Liver (tissue), 3 donors: ENCODE measurements around the gene SRC.

Experiments
- ATF3 ChIP-seq: IDR thresholded peaks from 2 replicates; pipeline ENCODE4 v1.6.1; 2016; ENCODE audit warnings: antibody characterized with exemption
- EGR1 ChIP-seq, 2 donors: IDR thresholded peaks; 2 replicates each; pipeline ENCODE4 v1.6.1; 2016 to 2018; ENCODE audit warnings: antibody characterized with exemption in 2 of 2, low read depth in 2 of 2
- FOXA1 ChIP-seq: IDR thresholded peaks from 2 replicates; pipeline ENCODE4 v1.6.1; 2016; ENCODE audit warnings: antibody characterized with exemption
- GABPA ChIP-seq, 2 donors: IDR thresholded peaks in 1 of 2; conservative IDR thresholded peaks in 1 of 2; 2 replicates each; pipeline ENCODE4 v1.6.1; 2016; ENCODE audit warnings: antibody characterized with exemption in 2 of 2, mild to moderate bottlenecking in 1 of 2, moderate library complexity in 1 of 2
- HNF4G ChIP-seq: IDR thresholded peaks from 2 replicates; pipeline ENCODE4 v1.6.1; 2016; ENCODE audit warnings: antibody characterized with exemption
- JUND ChIP-seq, 2 donors: IDR thresholded peaks; 2 replicates each; pipeline ENCODE4 v1.6.1; 2016; ENCODE audit warnings: antibody characterized with exemption in 2 of 2
- RAD21 ChIP-seq, 2 donors: IDR thresholded peaks; 2 replicates each; pipeline ENCODE4 v1.6.1; 2016; ENCODE audit warnings: antibody characterized with exemption in 2 of 2, mild to moderate bottlenecking in 2 of 2
- REST ChIP-seq: IDR thresholded peaks from 2 replicates; pipeline ENCODE4 v1.6.1; 2016; ENCODE audit warnings: antibody characterized with exemption, mild to moderate bottlenecking
- RXRA ChIP-seq, 2 donors: IDR thresholded peaks; 2 replicates each; pipeline ENCODE4 v1.6.1; 2017 to 2018; ENCODE audit warnings: antibody characterized with exemption in 2 of 2, mild to moderate bottlenecking in 1 of 2
- TAF1 ChIP-seq: conservative IDR thresholded peaks from 2 replicates; pipeline ENCODE4 v1.6.1; 2016; ENCODE audit warnings: antibody characterized with exemption, mild to moderate bottlenecking
- YY1 ChIP-seq: IDR thresholded peaks from 2 replicates; pipeline ENCODE4 v1.6.1; 2016; ENCODE audit warnings: antibody characterized with exemption, mild to moderate bottlenecking
- ZBTB33 ChIP-seq: IDR thresholded peaks from 2 replicates; pipeline ENCODE4 v1.6.1; 2016; ENCODE audit warnings: antibody characterized with exemption
- TF ChIP-seq, protein P1 (sequence below): fragments of 150-350 bp; IDR thresholded peaks from 2 replicates; pipeline ENCODE4 v1.5.1; 2017; ENCODE audit warnings: improper control_type of control experiment, low read depth, low read length; ENCODE audit not compliant: missing input control
- TF ChIP-seq, protein P2 (sequence below): IDR thresholded peaks from 2 replicates; pipeline ENCODE4 v1.6.1; 2016; ENCODE audit warnings: antibody characterized with exemption
- donor health status: healthy.
- donor health status: healthy.

GRCh38 chr20:37431786-37432185, 85.8 kb downstream of the SRC start:
- TF ChIP-seq, protein P1, sequence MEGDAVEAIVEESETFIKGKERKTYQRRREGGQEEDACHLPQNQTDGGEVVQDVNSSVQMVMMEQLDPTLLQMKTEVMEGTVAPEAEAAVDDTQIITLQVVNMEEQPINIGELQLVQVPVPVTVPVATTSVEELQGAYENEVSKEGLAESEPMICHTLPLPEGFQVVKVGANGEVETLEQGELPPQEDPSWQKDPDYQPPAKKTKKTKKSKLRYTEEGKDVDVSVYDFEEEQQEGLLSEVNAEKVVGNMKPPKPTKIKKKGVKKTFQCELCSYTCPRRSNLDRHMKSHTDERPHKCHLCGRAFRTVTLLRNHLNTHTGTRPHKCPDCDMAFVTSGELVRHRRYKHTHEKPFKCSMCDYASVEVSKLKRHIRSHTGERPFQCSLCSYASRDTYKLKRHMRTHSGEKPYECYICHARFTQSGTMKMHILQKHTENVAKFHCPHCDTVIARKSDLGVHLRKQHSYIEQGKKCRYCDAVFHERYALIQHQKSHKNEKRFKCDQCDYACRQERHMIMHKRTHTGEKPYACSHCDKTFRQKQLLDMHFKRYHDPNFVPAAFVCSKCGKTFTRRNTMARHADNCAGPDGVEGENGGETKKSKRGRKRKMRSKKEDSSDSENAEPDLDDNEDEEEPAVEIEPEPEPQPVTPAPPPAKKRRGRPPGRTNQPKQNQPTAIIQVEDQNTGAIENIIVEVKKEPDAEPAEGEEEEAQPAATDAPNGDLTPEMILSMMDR: no peak
- TF ChIP-seq GABPA (IDR thresholded peaks at IDR 0.05 in 1 of 2, conservative IDR thresholded peaks at IDR 0.05 in 1 of 2): no peak
- no peak for TF ChIP-seq ZBTB33
- TF ChIP-seq HNF4G: no peak
- no peak for TF ChIP-seq YY1
- no peak for TF ChIP-seq ATF3
- TF ChIP-seq TAF1: no peak
- TF ChIP-seq EGR1 (IDR thresholded peaks at IDR 0.05; ENCODE audit: low read depth in 2 of 2): no peak
- TF ChIP-seq RAD21 (IDR thresholded peaks at IDR 0.05): no peak
- TF ChIP-seq, protein P2, sequence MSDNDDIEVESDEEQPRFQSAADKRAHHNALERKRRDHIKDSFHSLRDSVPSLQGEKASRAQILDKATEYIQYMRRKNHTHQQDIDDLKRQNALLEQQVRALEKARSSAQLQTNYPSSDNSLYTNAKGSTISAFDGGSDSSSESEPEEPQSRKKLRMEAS: no peak
- no peak for TF ChIP-seq JUND (IDR thresholded peaks at IDR 0.05)
- TF ChIP-seq RXRA (IDR thresholded peaks at IDR 0.05): no peak
- no peak for TF ChIP-seq FOXA1
- no peak for TF ChIP-seq REST
